Endothelial cell of hepatic sinusoid (primary cell): ENCODE measurements around the gene OVOL2.

Experiments used
- in situ Hi-C: cut with HindIII; loops from 2 replicates; pipeline ENCODE4 v1.10.0; 2017; ENCODE audit warnings: low sequenced_read_pairs

OVOL2 gene

DNA sequence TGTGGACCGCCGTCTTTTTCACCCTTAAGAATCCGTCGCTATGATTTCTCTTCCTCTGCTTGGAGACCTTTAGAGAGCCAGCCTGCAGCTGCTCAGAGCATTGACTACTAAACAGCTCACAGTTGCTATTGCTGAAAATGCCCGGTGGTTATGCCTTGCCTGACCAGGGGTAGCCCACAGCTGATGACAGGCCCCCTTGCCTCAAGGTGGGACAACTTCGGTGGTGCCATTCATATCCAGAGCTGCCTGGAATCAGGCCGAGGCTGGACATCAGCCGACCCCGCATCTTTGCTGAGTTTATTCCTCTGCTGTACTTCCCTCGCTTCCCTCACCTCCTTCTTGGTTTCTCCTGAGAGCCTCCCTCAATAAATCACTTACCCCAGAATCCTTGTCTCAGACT is 39.6 kb downstream of the OVOL2 start:
- in situ Hi-C loops: no loop called here

DNA sequence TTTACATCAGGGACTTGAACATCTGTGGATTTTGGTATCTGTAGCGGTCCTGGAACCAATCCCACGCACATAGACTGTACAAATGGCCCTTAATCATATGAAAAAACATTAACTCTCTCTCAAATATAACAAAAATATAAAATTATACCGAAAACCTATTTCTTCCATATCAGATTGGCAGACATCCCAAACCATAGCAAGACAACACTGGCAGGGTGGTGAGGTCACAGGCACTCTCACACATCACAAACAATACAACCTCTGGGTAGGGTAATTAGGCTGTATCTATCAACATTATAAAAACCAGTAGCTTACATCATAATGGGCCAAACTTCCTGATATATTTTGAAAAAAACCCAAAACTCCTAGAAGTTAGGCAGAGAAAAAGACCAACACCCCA is 40.9 kb downstream of the OVOL2 start:
- in situ Hi-C loops: no loop called here

DNA sequence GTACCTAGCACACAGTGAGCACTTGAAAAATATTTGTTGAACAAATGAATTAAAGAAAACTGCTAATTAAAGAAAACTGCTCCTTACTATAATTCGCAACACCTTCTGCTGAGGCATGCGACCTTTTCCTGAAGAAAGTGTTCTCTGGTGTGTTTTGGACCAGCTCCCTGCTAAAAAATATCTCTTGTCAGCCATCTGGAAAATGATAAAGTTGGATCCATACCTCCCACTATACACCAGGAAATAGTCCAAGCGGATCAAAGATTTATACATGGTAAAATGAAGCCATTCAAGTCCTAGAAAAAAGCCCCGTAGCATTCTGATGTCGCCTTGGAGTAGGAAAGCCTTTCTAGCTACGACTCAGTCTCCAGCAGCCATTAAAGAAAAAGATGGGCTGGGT is 43.3 kb downstream of the OVOL2 start:
- in situ Hi-C loops: no loop called here

DNA sequence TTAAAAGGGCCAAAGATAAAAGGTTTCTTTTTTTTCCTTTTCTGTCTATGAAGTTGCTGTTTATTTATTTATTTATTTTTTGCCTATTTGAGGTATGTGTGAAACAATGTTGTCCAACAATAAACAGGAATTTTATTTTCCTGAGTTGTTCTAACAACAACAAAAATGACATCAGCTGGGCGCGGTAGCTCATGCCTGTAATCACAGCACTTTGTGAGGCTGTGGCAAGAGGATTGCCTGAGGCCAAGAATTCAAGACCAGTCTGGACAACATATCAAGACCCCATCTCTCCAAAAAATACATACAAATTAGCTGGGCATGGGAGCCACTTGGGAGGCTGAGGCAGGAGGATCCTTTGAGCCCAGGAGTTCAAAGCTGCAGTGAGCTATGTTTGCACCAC is 44.8 kb downstream of the OVOL2 start:
- in situ Hi-C loops: no loop called here

DNA sequence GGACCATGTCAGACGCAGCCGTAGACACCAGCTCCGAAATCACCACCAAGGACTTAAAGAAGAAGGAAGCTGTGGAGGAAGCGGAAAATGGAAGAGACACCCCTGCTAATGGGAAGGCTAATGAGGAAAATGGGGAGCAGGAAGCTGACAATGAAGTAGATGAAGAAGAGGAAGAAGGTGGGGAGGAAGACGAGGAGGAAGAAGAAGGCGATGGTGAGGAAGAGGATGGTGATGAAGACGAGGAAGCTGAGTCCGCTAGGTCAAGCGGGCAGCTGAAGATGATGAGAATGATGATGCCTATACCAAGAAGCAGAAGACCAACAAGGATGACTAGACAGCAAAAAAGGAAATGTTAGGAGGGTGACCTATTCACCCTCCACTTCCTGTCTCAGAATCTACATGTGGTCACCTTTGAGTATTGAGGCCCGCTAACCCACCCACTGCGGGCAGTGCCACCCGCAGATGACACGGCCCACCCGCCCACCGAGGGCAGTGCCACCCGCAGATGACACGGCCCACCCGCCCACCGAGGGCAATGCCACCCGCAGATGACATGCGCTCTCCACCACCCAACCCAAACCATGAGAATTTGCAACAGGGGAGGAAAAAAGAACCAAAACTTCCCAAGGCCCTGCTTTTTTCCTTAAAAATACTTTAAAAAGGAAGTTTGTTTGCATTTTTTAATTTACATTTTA is 45.6 kb downstream of the OVOL2 start:
- in situ Hi-C loops: no loop called here

DNA sequence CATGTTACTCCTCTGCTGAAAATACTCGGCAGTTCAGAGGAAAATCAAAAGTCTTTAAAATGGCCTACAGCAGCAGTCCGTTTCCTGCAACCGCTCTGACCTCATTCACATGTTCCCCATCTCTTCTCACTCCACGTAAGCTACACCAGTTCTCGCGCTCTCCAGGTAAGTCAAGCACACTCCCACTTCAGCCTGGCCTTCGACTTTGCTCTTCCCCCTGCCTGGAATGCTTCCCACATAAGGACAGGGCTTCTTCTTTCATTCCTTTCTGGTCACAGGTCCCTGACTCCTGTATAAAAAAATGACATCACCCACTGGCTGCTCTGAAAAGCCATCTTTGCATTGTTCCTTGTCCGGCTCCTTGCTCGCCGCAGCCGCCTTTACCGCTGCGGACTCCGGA is 46.2 kb downstream of the OVOL2 start:
- in situ Hi-C loops: no loop called here

DNA sequence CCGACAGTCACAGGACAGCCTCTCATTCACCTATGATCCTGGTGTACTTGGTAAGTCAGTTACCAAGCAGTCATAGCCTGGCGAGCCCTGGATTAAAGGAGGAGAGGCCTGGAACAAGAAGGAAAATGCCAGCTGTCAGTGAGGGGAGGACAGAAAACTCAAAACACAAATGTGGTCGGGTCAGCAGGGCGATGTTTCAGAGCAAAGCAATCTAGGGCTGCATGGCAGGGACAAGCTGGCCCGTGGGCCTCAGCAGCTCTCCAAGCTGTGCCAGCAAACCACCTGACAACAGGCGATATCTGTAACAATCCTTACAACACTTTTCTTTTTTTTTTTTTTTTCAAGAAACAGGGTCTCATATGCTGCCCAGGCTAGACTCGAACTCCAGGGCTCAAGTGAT is 48.6 kb downstream of the OVOL2 start:
- in situ Hi-C loops: no loop called here

DNA sequence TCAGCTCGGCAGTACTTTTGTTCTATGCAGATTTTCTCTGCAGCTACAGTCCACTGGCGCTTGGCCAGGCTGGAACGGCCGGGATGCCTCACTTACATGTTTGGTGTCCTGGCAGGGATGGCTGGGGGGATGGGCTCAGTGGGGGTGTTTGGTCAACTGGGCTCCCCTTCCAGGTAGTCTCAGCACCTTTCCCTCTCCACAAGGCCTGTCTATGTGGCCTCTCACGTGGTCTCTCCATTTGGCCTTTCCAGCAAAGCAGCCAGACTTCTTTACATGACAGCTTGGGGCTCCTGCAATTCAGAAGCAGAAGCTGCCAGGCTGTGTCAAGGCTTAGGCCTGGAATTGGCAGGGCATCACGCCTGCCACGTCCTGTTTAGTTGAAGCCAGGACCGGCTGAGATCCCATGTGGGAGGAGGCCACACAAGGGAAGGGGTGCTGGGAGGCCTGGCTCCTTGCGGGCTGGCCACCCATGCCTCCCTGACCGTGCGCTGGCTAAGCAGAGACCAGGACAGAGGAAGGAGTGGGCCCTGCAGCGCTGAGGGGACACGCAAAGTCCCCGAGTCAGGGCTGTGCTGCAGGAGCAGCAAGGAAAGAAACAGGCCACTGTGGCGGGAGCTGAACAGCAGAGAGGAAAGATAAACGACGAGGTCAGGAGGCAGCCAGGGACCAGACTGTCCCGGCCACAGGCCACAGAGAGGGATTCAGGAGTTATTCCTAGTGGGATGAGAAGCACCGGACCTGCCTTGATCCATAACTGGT is 50.0 kb downstream of the OVOL2 start:
- in situ Hi-C loops: no loop called here

DNA sequence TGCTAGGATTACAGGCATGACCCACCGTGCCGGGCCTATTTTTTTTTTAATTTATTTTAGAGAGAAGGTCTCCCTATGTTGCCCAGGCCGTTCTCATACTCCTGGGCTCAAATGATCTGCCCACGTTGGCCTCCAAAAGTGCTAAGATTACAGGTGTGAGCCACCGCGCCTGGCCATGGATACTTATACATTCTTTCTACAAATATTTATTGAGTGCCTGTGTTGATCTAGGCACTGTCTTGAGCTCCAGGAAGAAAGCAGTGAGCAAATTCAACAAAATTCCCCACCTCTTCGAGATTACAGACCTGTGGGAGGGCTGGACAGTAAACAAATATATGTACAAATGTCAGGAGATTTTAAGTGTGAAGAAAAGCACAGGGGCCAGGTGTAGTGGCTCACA is 51.0 kb downstream of the OVOL2 start:
- in situ Hi-C loops: no loop called here

DNA sequence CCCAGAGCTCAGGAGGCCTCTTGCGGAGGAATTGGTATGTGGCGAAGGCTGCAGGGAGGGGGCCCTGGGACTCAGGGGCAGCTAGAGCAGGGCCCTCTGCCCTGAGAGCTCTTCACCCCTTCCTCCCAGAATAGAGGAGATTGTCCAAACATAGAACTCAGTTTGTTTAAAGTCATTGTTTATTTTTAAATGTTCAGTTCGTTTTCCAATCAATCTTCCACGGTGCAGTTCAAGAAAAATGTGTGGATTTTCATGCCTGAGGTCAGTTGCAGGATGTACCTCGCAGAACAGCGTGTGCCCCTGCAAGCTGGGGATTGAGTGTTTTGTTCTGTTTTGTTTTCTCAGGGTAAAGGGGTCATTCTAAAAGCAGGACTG is 51.7 kb downstream of the OVOL2 start:
- in situ Hi-C loops: no loop called here

DNA sequence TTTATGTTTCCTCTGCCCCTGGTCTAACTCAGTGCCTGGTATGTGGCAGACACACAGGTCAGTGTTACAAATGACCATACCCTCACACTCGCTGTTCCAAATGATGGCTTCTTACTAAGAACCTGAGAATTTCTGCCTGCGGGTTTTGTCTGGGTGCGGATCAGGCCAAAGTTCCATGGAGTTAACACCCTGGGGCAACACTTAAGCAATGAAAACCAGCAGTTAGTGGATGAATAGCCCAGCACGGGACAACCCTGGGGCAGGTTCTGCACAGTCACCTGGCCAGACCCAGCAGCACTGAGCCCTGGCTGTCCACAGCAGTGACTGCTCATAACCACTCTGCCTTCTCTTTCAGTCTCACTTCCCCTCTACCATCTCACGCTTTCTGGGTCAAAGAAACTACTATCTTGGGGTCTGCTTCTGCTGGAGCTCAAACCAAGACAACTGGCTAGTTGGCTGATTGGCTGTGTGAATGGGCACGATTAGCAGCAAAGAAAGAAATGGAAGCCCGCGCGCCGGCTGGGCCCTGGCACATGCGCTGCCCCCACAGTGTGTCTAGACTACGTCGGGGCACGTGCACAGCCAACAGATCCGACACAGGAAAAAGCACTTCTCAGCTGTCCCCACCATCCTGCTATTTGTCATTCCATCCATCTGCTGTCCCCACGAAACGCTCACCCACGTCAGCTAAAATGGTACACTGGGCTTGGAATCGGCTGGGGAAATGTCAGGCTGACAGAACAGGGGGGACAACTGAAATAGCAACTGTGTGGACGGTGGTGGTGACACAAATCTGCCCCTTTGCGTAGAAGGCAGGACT is 52.3 kb downstream of the OVOL2 start:
- in situ Hi-C loops: no loop called here

DNA sequence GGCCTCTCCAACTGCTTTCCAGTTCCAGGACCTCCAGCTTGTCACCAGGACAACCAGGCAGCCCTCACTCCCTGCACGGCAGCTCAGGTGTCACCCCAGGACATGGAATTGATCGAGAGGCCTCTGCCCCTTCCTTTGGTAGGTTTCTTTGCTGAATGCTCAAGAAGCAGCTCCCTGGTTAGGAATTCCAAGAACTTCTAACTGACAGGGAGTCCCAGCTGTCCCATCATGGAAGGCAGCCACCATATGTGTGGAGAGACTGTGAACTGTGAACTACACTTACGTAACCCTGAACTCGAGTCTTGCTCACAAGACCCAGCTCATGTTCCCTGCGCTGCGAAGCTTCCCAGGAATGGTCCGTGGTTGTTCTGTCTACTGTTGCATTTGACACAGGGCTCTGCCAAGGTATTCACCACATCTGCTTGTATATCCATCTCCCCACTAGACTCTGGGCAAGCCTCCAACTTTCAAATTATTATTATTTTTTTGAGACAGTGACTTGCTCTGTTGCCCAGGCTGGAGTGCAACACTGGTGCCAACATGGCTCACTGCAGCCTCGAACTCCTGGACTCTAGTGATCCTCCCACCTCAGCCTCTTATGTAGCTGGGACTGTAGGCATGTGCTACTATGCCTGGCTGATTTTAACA is 53.2 kb downstream of the OVOL2 start:
- in situ Hi-C loops: no loop called here

DNA sequence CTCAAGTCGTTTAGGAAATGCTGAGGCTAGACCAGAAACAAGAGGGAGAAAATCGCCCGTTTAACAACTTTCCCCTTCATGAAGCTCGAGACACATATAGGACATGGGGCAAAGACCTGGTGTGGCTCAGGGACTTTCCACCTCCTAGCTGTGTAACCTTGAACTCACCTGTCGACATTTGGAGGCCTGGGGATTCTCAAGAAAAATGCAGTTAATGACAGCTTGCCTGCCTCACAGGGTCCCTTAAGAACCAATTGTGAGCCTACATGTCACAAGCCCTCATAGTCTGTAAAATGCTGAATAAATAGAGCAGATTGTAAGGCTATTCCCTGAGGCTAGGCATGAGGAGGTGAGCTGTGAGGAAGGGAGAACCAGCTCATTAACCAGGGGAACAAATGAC is 53.8 kb downstream of the OVOL2 start:
- in situ Hi-C loops: no loop called here

DNA sequence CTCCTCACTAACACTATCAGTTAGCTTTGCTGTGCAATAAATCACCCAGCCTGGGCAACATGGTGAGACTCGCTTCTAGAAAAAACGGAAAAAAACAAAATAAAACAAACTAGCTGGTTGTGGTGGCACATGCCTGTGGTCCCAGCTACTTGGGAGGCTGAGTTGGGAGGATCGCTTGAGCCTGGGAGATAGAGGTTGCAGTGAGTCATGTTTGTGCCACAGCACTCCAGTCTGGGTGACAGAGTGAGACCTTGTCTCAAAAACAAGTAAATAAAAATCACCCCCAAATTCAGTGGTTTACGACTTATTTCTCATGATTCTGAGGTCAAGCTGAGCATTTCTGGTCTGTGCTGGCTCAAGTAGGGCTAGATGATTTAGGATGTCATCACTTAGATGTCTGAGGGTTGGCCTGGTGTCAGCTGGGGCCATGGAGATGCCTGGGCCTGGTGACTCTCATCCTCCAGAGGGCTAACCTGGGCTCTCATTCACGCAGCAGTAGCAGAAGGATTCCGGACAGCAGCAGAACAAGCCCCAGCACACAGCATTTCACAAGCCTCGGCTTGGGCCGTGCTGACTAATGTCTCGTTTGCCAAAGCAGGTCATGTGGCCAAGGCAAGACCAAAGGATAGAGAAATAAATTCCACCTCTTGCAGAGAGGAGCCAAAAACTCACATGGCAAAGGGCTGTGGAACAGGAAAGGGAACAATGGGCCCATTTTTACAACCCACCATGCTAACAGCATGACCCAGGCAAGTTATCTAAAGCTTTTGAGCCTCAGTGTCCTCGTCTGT is 56.4 kb downstream of the OVOL2 start:
- in situ Hi-C loops: no loop called here

DNA sequence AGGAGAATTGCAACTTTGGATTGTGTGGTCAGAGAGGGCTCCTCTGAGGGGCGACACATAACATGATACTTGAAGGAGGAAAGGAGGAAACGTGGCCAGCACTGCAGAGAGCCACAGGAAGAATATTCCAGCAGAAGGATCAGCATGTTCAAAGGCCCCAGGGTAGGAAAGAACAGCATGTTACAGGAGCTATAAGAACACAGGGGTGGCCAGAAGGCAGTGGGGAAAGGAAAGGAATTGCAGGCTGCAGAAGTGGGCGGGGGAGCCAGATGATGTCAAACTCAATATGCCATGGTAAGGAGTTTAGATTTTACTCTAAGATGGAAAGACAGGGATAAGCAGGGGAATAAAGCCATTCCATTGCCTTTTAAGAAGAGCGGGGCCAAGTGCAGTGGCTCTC is 58.1 kb downstream of the OVOL2 start:
- in situ Hi-C loops: no loop called here

DNA sequence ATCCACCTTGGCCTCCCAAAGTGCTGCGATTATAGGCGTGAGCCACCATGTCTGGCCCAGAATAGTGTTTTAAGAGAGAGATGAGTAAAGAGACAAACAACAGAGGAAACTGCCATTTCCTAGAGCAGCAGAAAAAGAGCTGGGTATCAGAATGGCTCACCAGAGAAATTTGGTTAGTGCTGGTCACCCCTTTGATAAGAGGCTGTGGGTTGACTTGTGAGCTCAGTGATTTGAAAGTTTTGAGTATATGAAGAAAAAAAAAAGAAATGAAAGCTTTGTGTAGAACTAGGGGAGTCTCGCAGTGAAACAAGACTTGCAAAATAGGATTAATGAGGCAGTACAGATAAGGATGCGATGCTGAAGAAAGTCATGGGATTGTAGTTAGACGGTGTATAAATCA is 59.3 kb downstream of the OVOL2 start:
- in situ Hi-C loops: no loop called here

DNA sequence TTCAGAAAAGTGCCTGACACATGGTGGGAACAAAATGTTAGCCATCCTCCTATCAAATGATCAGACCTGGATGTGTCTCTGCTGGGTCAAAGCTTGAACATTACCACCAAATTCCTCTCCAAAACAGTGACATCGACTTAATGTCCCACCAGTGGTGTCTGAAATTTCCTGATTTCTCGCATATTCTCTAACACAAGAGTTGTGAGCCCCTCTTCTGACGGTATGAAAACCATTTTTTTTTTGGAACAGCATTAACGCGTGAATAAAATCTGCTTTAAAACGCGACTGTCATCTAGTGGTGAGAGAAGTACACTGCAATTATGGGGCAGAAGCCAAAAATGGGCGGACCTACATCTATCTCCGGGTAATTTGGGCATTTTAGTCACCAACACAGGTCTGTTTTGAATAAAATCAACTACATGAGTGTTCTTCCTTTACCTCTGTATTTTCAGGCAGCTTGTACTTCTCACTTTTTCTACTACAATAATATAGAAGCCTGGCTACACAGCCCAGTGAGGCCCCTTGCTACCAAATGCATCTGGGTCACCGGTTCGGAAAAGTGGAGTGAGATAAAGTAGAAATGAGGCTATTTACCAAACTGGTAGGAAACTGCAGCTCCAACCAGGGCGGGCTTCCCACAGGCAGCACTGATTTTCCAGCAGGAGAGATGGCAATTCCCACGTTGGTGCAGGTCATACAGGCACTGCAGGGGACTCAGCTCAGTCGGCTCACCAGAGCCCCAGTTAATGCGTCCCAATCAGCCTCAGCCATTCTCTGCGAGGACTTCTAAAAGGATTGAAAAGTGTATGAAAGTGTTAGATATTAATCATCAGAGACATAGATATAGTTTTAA is 61.5 kb downstream of the OVOL2 start:
- in situ Hi-C loops: no loop called here

DNA sequence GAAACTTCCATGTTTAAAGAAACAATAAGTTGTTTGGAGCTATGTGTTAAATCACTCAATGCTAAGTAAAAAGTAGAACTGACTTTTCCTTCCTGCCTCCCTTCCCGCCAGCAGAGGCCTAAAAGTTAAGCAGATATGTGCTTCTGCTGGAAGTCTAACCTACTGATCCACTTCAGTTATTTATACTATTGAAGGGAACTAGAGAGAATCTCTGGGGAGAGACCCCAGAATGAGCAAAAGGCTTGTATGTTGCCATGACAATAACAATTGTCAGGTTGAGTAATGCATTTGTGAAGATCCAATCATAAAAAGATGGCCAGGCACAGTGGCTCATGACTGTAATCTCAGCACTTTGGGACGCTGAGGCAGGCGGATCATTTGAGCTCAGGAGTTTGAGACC is 64.2 kb downstream of the OVOL2 start:
- in situ Hi-C loops: no loop called here

DNA sequence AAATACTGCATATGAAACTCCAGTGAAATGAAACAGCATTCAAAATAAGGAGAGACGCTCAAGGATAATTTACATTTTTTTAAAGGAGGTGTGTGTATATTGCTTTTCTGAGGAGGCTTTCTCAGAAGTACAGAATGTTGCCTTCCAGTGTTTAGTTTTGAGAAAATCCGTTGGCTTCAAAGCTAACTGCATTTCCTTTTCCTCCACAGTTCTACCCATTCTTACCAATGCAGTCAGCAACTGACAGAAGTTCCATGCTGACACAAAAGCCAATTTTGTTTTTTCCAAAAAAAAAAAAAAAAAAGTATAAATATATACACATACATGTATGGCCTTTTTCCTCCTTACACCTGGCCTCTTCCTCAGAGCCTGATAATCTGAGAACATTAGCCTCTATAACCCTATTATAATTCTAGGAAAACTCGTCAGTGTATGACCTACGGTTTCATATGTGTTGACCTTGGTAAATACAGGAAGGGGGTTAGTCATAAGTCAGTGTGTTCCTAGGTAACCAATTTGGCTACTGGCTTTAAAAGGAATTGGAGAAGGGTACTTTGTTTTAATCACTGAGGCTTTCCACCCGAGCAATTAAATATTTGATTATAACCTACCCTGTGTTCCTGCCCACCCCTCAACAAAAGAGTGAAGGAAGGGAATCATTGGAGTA is 64.7 kb downstream of the OVOL2 start:
- in situ Hi-C loops: no loop called here
